H9 (cell line): Measurements from ENCODE around the gene STARD4. TPM values are rescaled to one million over a fixed set of nuclear protein-coding genes. Genes with fewer than 3 reads are reported as not detected.

Experiments used
- DNase-seq: peaks from one replicate; pipeline ENCODE4 v3.0.0-alpha.2; 2017
- H2AFZ ChIP-seq: one replicate; pipeline ENCODE4 v1.6.1; 2013; ENCODE audit warnings: mild to moderate bottlenecking, low read length, control low read depth, moderate library complexity
- H2AK5ac ChIP-seq: 2 replicates; pipeline ENCODE4 v1.6.1; 2013; ENCODE audit warnings: low read length, control low read depth, mixed read lengths; ENCODE audit not compliant: insufficient read length
- H2BK120ac ChIP-seq: one replicate; pipeline ENCODE4 v1.6.1; 2013; ENCODE audit warnings: low read depth, mild to moderate bottlenecking, low read length, control low read depth, inconsistent platforms; ENCODE audit not compliant: poor library complexity, severe bottlenecking
- H2BK12ac ChIP-seq: 2 replicates; pipeline ENCODE4 v1.6.1; 2013; ENCODE audit warnings: low read length, control low read depth, mixed read lengths, low read depth; ENCODE audit not compliant: insufficient read length
- H2BK15ac ChIP-seq: 2 replicates; pipeline ENCODE4 v1.6.1; 2013; ENCODE audit warnings: low read depth, low read length, control low read depth
- H2BK20ac ChIP-seq: one replicate; pipeline ENCODE4 v1.6.1; 2013; ENCODE audit warnings: low read depth, mild to moderate bottlenecking, low read length, control low read depth, inconsistent platforms; ENCODE audit not compliant: poor library complexity, severe bottlenecking
- H2BK5ac ChIP-seq: 2 replicates; pipeline ENCODE4 v1.6.1; 2013; ENCODE audit warnings: low read length, control low read depth, mixed read lengths; ENCODE audit not compliant: insufficient read length
- H3K14ac ChIP-seq: 2 replicates; pipeline ENCODE4 v1.6.1; 2013; ENCODE audit warnings: low read length, control low read depth; ENCODE audit not compliant: insufficient read depth
- H3K18ac ChIP-seq: 2 replicates; pipeline ENCODE4 v1.6.1; 2013; ENCODE audit warnings: low read depth, mild to moderate bottlenecking, mixed read lengths, low read length, control low read depth; ENCODE audit not compliant: insufficient read length
- H3K23ac ChIP-seq: 2 replicates; pipeline ENCODE4 v1.6.1; 2013; ENCODE audit warnings: low read length, control low read depth, mixed read lengths, low read depth; ENCODE audit not compliant: insufficient read length
- H3K23me2 ChIP-seq: 2 replicates; pipeline ENCODE4 v1.6.1; 2013; ENCODE audit warnings: low read depth, mild to moderate bottlenecking, mixed read lengths, low read length, control low read depth; ENCODE audit not compliant: insufficient read length, poor library complexity, severe bottlenecking
- H3K27ac ChIP-seq: 2 replicates; pipeline ENCODE4 v1.5.1; 2013; ENCODE audit warnings: low read length, control low read depth, mixed read lengths, low read depth; ENCODE audit not compliant: insufficient read length
- H3K27me3 ChIP-seq: 2 replicates; pipeline ENCODE4 v1.6.1; 2013; ENCODE audit warnings: low read length, control low read depth, inconsistent platforms; ENCODE audit not compliant: insufficient read depth
- H3K4ac ChIP-seq: 2 replicates; pipeline ENCODE4 v1.6.1; 2013; ENCODE audit warnings: low read depth, mild to moderate bottlenecking, control low read depth, inconsistent platforms, low read length, moderate library complexity
- H3K4me1 ChIP-seq: 2 replicates; pipeline ENCODE4 v1.6.1; 2013; ENCODE audit warnings: low read length, control low read depth, inconsistent platforms; ENCODE audit not compliant: insufficient read depth
- H3K4me2 ChIP-seq: 2 replicates; pipeline ENCODE4 v1.6.1; 2013; ENCODE audit warnings: low read length, control low read depth, mixed read lengths; ENCODE audit not compliant: insufficient read length, insufficient read depth
- H3K56ac ChIP-seq: 2 replicates; pipeline ENCODE4 v1.6.1; 2013; ENCODE audit warnings: low read depth, mild to moderate bottlenecking, mixed read lengths, low read length, control low read depth; ENCODE audit not compliant: insufficient read length
- H3K79me1 ChIP-seq: 2 replicates; pipeline ENCODE4 v1.6.1; 2013; ENCODE audit warnings: low read depth, mild to moderate bottlenecking, moderate library complexity, low read length, control low read depth, inconsistent platforms; ENCODE audit not compliant: insufficient read depth, poor library complexity, severe bottlenecking
- H3K79me2 ChIP-seq: 2 replicates; pipeline ENCODE4 v1.6.1; 2013; ENCODE audit warnings: low read length, control low read depth, inconsistent platforms; ENCODE audit not compliant: insufficient read depth
- H3K9ac ChIP-seq: 2 replicates; pipeline ENCODE4 v1.6.1; 2013; ENCODE audit warnings: low read length, control low read depth, mixed read lengths; ENCODE audit not compliant: insufficient read length; ENCODE audit errors: extremely low read depth
- H3K9me3 ChIP-seq: one replicate; pipeline ENCODE4 v1.6.1; 2013; ENCODE audit warnings: low read depth, low read length, inconsistent platforms; ENCODE audit not compliant: control insufficient read depth
- H3T11ph ChIP-seq: one replicate; pipeline ENCODE4 v1.6.1; 2013; ENCODE audit warnings: mild to moderate bottlenecking, low read length, control low read depth, inconsistent platforms
- H4K20me1 ChIP-seq: one replicate; pipeline ENCODE4 v1.6.1; 2013; ENCODE audit not compliant: control insufficient read depth, insufficient read length, insufficient read depth
- H4K5ac ChIP-seq: 2 replicates; pipeline ENCODE4 v1.6.1; 2013; ENCODE audit warnings: low read depth, mild to moderate bottlenecking, mixed read lengths, low read length, control low read depth; ENCODE audit not compliant: insufficient read length
- H4K8ac ChIP-seq: replicated peaks from 2 replicates; pipeline ENCODE4 v1.6.1; 2013; ENCODE audit warnings: low read length, control low read depth, mixed read lengths, low read depth; ENCODE audit not compliant: insufficient read length
- H4K91ac ChIP-seq: 2 replicates; pipeline ENCODE4 v1.6.1; 2013; ENCODE audit warnings: low read depth, mild to moderate bottlenecking, moderate library complexity, mixed read lengths, low read length, control low read depth; ENCODE audit not compliant: insufficient read length
- H3K27ac Mint-ChIP-seq, 3 experiments: 2 replicates in 2 of 3; 3 replicates in 1 of 3; pipeline ENCODE4 v1.8.0; 2020 to 2021; ENCODE audit warnings: mixed read lengths in 3 of 3, mild to moderate bottlenecking in 1 of 3, moderate library complexity in 1 of 3
- H3K27me3 Mint-ChIP-seq: 2 replicates; pipeline ENCODE4 v1.8.0; 2021; ENCODE audit warnings: low read depth, mild to moderate bottlenecking, moderate library complexity, mixed read lengths
- H3K36me3 Mint-ChIP-seq, 3 experiments: 2 replicates in 2 of 3; 3 replicates in 1 of 3; pipeline ENCODE4 v1.8.0; 2020 to 2021; ENCODE audit warnings: low read depth in 3 of 3, mixed read lengths in 3 of 3; ENCODE audit not compliant: insufficient read depth in 1 of 3
- H3K4me1 Mint-ChIP-seq, 2 experiments: 2 replicates each; pipeline ENCODE4 v1.8.0; 2020; ENCODE audit warnings: mixed read lengths in 2 of 2
- H3K4me3 Mint-ChIP-seq, 2 experiments: 2 replicates in 1 of 2; 3 replicates in 1 of 2; pipeline ENCODE4 v1.8.0; 2020 to 2021; ENCODE audit warnings: mild to moderate bottlenecking in 2 of 2, mixed read lengths in 2 of 2, moderate library complexity in 1 of 2
- H3K9me3 Mint-ChIP-seq, 2 experiments: 2 replicates in 1 of 2; 3 replicates in 1 of 2; pipeline ENCODE4 v1.8.0; 2020; ENCODE audit warnings: mild to moderate bottlenecking in 2 of 2, mixed read lengths in 2 of 2, moderate library complexity in 1 of 2
- CTCF ChIP-seq: fragments of 200-600 bp; sonication (generic); conservative IDR thresholded peaks from 3 replicates; pipeline ENCODE4 v1.8.0; 2021; ENCODE audit warnings: antibody characterized with exemption, mild to moderate bottlenecking
- WGBS: extraction: QIAGEN DNeasy Blood & Tissue Kit; methylation state at CpG from one replicate; pipeline ENCODE4 v1.1.7; 2013; ENCODE audit warnings: missing lambda C conversion rate, low lambda C conversion rate, mixed read lengths; ENCODE audit not compliant: insufficient read length; ENCODE audit errors: extremely low coverage; 5-methylcytosine and 5-hydroxymethylcytosine counted together
- total RNA-seq: library from RNA; stranded (reverse); gene quantifications from 2 replicates; pipeline ENCODE4 v1.2.1, GENCODE V29; 2021

Gene STARD4
- total RNA-seq, 1 experiment from 2014 or later: 28.7 TPM

GRCh38 chr5:111517853-111518501 is 5.6 kb upstream of the STARD4 start:
- TF ChIP-seq CTCF: no peak
- Histone ChIP-seq H3T11ph (no peak overlapping the region), H4K8ac (no peak overlapping the region), H3K27ac (no peak overlapping the region), H2BK12ac (no peak overlapping the region), H4K20me1 (no peaks in the 10 kb centered on the region), H3K23me2 (no peaks in the 10 kb centered on the region), H2AK5ac (no peak overlapping the region), H3K14ac (no peak overlapping the region), H3K4me2 (no peak overlapping the region), H3K4ac (no peak overlapping the region), H3K9me3 (no peaks in the 10 kb centered on the region), H2AFZ (no peak overlapping the region), H4K91ac (no peak overlapping the region), H3K4me1 (no peaks in the 10 kb centered on the region), H3K79me2 (no peaks in the 10 kb centered on the region), H3K79me1 (no peaks in the 10 kb centered on the region), H3K18ac (no peak overlapping the region), H4K5ac (no peak overlapping the region), H2BK15ac (no peak overlapping the region), H3K27me3 (no peaks in the 10 kb centered on the region), H2BK5ac (no peak overlapping the region), H3K23ac (no peak overlapping the region), H2BK120ac (no peak overlapping the region), H3K9ac (no peak overlapping the region), H3K56ac (no peak overlapping the region), H2BK20ac (no peak overlapping the region)
- Mint-ChIP-seq H3K4me1 (peaks cover 14 to 16% of the 10 kb centered on the region in 2 experiments), H3K4me3 (no peak overlapping the region), H3K27ac (no peak overlapping the region), H3K36me3 (no peaks in the 10 kb centered on the region), H3K27me3 (no peaks in the 10 kb centered on the region), H3K9me3 (no peaks in the 10 kb centered on the region)
- no CpG with 5 or more reads among the region's 5 CpGs for WGBS
- DNase-seq: no peak
